ENCODE data around the gene TREM2.

DNA sequence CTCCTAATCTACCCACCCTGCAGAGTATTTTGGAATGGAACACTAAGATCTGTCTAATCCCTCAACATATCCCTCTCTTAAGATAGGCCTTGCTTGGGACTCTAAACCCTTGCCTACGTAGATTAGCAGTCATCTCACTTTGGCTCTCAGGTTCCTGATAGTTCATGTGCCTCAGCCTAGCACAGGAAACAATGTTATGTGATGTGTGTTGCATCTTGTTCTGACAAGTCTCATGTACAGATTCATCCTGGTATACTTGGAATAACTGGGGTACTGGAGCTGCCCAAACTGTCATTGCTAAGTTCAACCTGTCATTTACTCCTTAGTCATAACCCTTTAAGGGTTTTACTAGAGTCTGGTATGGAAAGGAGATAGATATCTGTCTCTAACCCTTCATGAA is 42.9 kb downstream of the TREM2 start:
- TF ChIP-seq, protein P1, sequence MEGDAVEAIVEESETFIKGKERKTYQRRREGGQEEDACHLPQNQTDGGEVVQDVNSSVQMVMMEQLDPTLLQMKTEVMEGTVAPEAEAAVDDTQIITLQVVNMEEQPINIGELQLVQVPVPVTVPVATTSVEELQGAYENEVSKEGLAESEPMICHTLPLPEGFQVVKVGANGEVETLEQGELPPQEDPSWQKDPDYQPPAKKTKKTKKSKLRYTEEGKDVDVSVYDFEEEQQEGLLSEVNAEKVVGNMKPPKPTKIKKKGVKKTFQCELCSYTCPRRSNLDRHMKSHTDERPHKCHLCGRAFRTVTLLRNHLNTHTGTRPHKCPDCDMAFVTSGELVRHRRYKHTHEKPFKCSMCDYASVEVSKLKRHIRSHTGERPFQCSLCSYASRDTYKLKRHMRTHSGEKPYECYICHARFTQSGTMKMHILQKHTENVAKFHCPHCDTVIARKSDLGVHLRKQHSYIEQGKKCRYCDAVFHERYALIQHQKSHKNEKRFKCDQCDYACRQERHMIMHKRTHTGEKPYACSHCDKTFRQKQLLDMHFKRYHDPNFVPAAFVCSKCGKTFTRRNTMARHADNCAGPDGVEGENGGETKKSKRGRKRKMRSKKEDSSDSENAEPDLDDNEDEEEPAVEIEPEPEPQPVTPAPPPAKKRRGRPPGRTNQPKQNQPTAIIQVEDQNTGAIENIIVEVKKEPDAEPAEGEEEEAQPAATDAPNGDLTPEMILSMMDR (IDR thresholded peaks at IDR 0.05), result no peak
- TF ChIP-seq POLR2A (IDR thresholded peaks at IDR 0.05), result no peak

Data from right lobe of liver (tissue), 4 donors.